NB4 (cell line): ENCODE results near the gene PTPRD.

Experiments
- DNase-seq: peaks from one replicate; pipeline ENCODE4 v3.0.0; 2010; ENCODE audit warnings: low read depth
- H3K4me3 ChIP-seq: one replicate; pipeline ENCODE4 v1.5.1; 2011; ENCODE audit warnings: mild to moderate bottlenecking, low read depth, low read length, moderate library complexity
- MAX ChIP-seq: IDR thresholded peaks from 2 replicates; pipeline ENCODE4 v1.6.1; 2011; ENCODE audit warnings: low read depth, low read length
- MYC ChIP-seq: IDR thresholded peaks from 2 replicates; pipeline ENCODE4 v1.6.1; 2011; ENCODE audit warnings: low read depth, low read length
- POLR2A ChIP-seq: IDR thresholded peaks from 2 replicates; pipeline ENCODE4 v1.6.1; 2011; ENCODE audit warnings: mild to moderate bottlenecking; ENCODE audit not compliant: insufficient read length; ENCODE audit errors: extremely low read depth
- TF ChIP-seq, protein P1 (sequence below): IDR thresholded peaks from one replicate; pipeline ENCODE4 v1.5.1; 2012; ENCODE audit warnings: low read depth, low read length

PTPRD gene

DNA sequence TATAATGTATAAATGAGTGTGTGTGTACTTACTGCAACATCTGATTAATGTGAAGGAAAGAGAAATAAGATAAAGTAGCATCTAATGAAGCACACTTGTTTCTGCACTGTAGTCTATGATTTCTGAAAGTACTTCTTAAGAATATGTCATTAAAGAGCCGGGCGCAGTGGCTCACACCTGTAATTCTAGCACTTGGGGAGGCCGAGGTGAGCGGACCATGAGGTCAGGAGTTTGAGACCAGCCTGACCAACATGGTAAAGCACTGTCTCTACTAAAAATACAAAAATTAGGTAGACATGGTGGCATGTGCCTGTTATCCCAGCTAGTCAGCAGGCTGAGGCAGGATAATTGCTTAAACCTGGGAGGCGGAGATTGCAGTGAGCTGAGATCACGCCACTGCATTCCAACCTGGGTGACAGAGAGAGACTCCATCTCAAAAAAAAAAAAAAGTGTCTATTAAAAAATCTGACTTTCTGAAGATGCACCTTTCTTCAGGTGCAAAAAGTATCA lies 556.9 kb downstream of the PTPRD start:
- no peak for DNase-seq
- no peak overlapping the region for H3K4me3 ChIP-seq
- no peak for TF ChIP-seq POLR2A
- TF ChIP-seq MYC = no peak
- TF ChIP-seq MAX = no peak
- TF ChIP-seq, protein P1, sequence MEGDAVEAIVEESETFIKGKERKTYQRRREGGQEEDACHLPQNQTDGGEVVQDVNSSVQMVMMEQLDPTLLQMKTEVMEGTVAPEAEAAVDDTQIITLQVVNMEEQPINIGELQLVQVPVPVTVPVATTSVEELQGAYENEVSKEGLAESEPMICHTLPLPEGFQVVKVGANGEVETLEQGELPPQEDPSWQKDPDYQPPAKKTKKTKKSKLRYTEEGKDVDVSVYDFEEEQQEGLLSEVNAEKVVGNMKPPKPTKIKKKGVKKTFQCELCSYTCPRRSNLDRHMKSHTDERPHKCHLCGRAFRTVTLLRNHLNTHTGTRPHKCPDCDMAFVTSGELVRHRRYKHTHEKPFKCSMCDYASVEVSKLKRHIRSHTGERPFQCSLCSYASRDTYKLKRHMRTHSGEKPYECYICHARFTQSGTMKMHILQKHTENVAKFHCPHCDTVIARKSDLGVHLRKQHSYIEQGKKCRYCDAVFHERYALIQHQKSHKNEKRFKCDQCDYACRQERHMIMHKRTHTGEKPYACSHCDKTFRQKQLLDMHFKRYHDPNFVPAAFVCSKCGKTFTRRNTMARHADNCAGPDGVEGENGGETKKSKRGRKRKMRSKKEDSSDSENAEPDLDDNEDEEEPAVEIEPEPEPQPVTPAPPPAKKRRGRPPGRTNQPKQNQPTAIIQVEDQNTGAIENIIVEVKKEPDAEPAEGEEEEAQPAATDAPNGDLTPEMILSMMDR = no peak

- no peak overlapping the region for H3K4me3 ChIP-seq
- DNase-seq = no peak
- no peak for TF ChIP-seq MYC
- no peak for TF ChIP-seq MAX
Observed at GRCh38 chr9:10054456-10054855, 558.3 kb downstream of the PTPRD start.

GRCh38 chr9:10052916-10053315 lies 559.9 kb downstream of the PTPRD start:
- TF ChIP-seq MAX = no peak
- no peak for TF ChIP-seq POLR2A
- no peak for TF ChIP-seq MYC
- TF ChIP-seq, protein P1 = no peak

DNA sequence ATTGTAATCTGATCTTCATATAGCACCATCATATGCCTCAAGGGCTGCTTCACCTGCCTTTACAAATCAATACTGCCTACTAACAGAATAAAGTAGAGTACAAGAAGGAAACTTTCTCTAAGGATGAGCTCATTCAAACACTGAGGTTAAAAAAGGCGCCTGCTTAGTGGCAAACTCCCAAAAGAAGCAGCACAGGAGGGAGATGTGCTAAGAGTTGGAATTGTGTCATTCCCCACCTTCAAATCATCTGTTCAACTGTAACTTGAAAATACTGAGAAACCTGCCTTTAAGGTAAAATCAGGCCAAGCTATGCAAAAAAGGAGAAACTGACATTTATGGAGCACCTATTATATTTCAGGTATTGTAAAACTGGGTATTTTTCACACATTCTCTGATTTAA lies 560.6 kb downstream of the PTPRD start:
- no peak overlapping the region for H3K4me3 ChIP-seq
- TF ChIP-seq, protein P1 = no peak
- no peak for TF ChIP-seq MYC
- TF ChIP-seq MAX = no peak
- TF ChIP-seq POLR2A = no peak
- no peak for DNase-seq

More at GRCh38 chr9:10052916-10053315, 559.9 kb downstream of the PTPRD start:
- no peak for DNase-seq
- H3K4me3 ChIP-seq = no peak overlapping the region

DNA sequence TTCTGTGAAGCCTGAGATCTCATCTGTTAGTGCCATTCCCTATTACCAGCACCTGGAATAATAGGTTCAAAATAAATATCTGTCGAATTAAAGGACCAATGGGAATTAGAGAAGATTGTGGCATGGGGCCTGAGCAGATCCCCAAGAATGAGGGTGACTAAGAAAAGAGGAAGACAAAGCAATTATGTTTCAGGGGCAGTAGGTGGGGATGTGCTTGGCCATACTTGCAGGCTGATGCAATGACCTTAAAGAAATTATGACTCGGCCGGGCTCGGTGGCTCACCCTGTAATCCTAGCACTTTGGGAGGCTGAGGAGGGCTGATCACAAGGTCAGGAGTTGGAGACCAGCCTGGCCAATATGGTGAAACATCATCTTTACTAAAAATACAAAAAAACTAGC lies 562.8 kb downstream of the PTPRD start:
- TF ChIP-seq MAX = no peak
- TF ChIP-seq MYC = no peak
- TF ChIP-seq, protein P1 = no peak
- TF ChIP-seq POLR2A = no peak
- H3K4me3 ChIP-seq = no peak overlapping the region
- peak; percentile 34 for DNase-seq

- TF ChIP-seq MYC (no peak), MAX (no peak)
- TF ChIP-seq, protein P1 = no peak
- DNase-seq = no peak
- no peak overlapping the region for H3K4me3 ChIP-seq
Observed at GRCh38 chr9:10048994-10049393, 563.8 kb downstream of the PTPRD start.
